ENCODE measurements around the gene GARIN5B. TPM values are rescaled to one million over a fixed set of nuclear protein-coding genes. Genes with fewer than 3 reads are reported as not detected.
A peak's percentile ranks its signal among the peaks of the same experiment; 100 is the strongest.

GARIN5B gene
- total and polyA plus RNA-seq, 2 of the 13 experiments (the other 11 are each of a cell fraction or from before 2014, with no cell fraction given), result not detected

DNA sequence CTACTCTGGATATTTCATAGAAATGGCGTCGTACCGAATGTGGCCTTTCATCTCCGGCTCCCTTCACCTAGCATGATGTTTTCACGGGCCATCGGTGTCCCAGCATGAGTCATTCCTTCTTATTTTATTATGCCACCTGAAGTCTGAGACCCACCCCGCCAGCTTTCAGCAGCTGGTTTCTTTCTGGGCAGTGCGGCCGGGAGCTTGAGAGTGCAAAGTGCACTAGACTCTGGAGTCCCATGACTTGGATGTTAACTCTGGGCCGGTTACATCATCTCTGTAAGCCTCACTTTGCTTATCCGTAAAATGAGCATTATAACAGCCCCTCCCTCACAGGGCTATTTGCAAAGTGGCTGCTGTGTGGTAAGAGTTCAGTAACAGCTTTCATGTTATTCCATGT, 29.2 kb downstream of the GARIN5B start (continued):
- TF ChIP-seq ZNF460 (CRISPR knock-in tag; IDR thresholded peaks at IDR 0.05; ENCODE audit: borderline replicate concordance), result no peak
- no peak for TF ChIP-seq HHEX (CRISPR knock-in tag; IDR thresholded peaks at IDR 0.05)
- TF ChIP-seq RXRB (CRISPR knock-in tag; IDR thresholded peaks at IDR 0.05; ENCODE audit: borderline replicate concordance), result peak; percentile 80
- TF ChIP-seq, protein P1, sequence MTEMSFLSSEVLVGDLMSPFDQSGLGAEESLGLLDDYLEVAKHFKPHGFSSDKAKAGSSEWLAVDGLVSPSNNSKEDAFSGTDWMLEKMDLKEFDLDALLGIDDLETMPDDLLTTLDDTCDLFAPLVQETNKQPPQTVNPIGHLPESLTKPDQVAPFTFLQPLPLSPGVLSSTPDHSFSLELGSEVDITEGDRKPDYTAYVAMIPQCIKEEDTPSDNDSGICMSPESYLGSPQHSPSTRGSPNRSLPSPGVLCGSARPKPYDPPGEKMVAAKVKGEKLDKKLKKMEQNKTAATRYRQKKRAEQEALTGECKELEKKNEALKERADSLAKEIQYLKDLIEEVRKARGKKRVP (CRISPR knock-in tag; IDR thresholded peaks at IDR 0.05), result peak in 1 of 2 experiments; percentile 96; a peak in 2 of 4 replicates
- TF ChIP-seq ZNF451 (CRISPR knock-in tag; IDR thresholded peaks at IDR 0.05), result no peak
- TF ChIP-seq, protein P2, sequence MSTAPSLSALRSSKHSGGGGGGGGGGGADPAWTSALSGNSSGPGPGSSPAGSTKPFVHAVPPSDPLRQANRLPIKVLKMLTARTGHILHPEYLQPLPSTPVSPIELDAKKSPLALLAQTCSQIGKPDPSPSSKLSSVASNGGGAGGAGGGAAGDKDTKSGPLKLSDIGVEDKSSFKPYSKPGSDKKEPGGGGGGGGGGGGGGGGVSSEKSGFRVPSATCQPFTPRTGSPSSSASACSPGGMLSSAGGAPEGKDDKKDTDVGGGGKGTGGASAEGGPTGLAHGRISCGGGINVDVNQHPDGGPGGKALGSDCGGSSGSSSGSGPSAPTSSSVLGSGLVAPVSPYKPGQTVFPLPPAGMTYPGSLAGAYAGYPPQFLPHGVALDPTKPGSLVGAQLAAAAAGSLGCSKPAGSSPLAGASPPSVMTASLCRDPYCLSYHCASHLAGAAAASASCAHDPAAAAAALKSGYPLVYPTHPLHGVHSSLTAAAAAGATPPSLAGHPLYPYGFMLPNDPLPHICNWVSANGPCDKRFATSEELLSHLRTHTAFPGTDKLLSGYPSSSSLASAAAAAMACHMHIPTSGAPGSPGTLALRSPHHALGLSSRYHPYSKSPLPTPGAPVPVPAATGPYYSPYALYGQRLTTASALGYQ (CRISPR knock-in tag; IDR thresholded peaks at IDR 0.05), result no peak
- 0 out of 2 replicates have a peak, but pooled peaks have one; percentile 32 for TF ChIP-seq ZSCAN29 (CRISPR knock-in tag; conservative IDR thresholded peaks at IDR 0.05)
- TF ChIP-seq NR2F2 (IDR thresholded peaks at IDR 0.05; ENCODE audit: borderline replicate concordance, low read depth), result no peak
- no peak for TF ChIP-seq TCF7L2 (IDR thresholded peaks at IDR 0.05; ENCODE audit: low read depth, low read length)
- TF ChIP-seq, protein P3, sequence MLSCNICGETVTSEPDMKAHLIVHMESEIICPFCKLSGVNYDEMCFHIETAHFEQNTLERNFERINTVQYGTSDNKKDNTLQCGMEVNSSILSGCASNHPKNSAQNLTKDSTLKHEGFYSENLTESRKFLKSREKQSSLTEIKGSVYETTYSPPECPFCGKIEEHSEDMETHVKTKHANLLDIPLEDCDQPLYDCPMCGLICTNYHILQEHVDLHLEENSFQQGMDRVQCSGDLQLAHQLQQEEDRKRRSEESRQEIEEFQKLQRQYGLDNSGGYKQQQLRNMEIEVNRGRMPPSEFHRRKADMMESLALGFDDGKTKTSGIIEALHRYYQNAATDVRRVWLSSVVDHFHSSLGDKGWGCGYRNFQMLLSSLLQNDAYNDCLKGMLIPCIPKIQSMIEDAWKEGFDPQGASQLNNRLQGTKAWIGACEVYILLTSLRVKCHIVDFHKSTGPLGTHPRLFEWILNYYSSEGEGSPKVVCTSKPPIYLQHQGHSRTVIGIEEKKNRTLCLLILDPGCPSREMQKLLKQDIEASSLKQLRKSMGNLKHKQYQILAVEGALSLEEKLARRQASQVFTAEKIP (CRISPR knock-in tag; IDR thresholded peaks at IDR 0.05; ENCODE audit: borderline replicate concordance), result no peak
- no peak for TF ChIP-seq LCORL (IDR thresholded peaks at IDR 0.05)
- TF ChIP-seq LCORL (CRISPR knock-in tag; IDR thresholded peaks at IDR 0.05), result peak; percentile 82
- no peak; the same call in 1 of the 2 replicates for TF ChIP-seq GATA4 (IDR thresholded peaks at IDR 0.05; ENCODE audit: borderline replicate concordance, low read depth)
- no peak for TF ChIP-seq REL (CRISPR knock-in tag; conservative IDR thresholded peaks at IDR 0.05)
- TF ChIP-seq, protein P4, sequence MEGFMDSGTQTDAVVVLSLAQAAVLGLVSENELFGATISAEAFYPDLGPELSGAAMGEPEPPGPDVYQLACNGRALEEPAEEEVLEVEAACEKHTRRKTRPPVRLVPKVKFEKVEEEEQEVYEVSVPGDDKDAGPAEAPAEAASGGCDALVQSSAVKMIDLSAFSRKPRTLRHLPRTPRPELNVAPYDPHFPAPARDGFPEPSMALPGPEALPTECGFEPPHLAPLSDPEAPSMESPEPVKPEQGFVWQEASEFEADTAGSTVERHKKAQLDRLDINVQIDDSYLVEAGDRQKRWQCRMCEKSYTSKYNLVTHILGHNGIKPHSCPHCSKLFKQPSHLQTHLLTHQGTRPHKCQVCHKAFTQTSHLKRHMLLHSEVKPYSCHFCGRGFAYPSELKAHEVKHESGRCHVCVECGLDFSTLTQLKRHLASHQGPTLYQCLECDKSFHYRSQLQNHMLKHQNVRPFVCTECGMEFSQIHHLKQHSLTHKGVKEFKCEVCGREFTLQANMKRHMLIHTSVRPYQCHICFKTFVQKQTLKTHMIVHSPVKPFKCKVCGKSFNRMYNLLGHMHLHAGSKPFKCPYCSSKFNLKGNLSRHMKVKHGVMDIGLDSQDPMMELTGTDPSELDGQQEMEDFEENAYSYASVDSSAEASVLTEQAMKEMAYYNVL (CRISPR knock-in tag; IDR thresholded peaks at IDR 0.05; ENCODE audit: borderline replicate concordance), result no peak
- no peak for TF ChIP-seq SP140L (CRISPR knock-in tag; IDR thresholded peaks at IDR 0.05; ENCODE audit: borderline replicate concordance)
- TF ChIP-seq, protein P5, sequence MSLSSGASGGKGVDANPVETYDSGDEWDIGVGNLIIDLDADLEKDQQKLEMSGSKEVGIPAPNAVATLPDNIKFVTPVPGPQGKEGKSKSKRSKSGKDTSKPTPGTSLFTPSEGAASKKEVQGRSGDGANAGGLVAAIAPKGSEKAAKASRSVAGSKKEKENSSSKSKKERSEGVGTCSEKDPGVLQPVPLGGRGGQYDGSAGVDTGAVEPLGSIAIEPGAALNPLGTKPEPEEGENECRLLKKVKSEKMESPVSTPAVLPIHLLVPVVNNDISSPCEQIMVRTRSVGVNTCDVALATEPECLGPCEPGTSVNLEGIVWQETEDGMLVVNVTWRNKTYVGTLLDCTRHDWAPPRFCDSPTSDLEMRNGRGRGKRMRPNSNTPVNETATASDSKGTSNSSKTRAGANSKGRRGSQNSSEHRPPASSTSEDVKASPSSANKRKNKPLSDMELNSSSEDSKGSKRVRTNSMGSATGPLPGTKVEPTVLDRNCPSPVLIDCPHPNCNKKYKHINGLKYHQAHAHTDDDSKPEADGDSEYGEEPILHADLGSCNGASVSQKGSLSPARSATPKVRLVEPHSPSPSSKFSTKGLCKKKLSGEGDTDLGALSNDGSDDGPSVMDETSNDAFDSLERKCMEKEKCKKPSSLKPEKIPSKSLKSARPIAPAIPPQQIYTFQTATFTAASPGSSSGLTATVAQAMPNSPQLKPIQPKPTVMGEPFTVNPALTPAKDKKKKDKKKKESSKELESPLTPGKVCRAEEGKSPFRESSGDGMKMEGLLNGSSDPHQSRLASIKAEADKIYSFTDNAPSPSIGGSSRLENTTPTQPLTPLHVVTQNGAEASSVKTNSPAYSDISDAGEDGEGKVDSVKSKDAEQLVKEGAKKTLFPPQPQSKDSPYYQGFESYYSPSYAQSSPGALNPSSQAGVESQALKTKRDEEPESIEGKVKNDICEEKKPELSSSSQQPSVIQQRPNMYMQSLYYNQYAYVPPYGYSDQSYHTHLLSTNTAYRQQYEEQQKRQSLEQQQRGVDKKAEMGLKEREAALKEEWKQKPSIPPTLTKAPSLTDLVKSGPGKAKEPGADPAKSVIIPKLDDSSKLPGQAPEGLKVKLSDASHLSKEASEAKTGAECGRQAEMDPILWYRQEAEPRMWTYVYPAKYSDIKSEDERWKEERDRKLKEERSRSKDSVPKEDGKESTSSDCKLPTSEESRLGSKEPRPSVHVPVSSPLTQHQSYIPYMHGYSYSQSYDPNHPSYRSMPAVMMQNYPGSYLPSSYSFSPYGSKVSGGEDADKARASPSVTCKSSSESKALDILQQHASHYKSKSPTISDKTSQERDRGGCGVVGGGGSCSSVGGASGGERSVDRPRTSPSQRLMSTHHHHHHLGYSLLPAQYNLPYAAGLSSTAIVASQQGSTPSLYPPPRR (CRISPR knock-in tag; IDR thresholded peaks at IDR 0.05; ENCODE audit: borderline replicate concordance), result no peak
- no peak for TF ChIP-seq PAF1 (CRISPR knock-in tag; IDR thresholded peaks at IDR 0.05)
- TF ChIP-seq FOXK2 (IDR thresholded peaks at IDR 0.05), result no peak
- no peak for TF ChIP-seq NCOA1 (CRISPR knock-in tag; IDR thresholded peaks at IDR 0.05)
- TF ChIP-seq KDM3A (CRISPR knock-in tag; IDR thresholded peaks at IDR 0.05; ENCODE audit: low read depth), result no peak
